ENCODE measurements around the gene B3GNT9.

B3GNT9 gene

DNA sequence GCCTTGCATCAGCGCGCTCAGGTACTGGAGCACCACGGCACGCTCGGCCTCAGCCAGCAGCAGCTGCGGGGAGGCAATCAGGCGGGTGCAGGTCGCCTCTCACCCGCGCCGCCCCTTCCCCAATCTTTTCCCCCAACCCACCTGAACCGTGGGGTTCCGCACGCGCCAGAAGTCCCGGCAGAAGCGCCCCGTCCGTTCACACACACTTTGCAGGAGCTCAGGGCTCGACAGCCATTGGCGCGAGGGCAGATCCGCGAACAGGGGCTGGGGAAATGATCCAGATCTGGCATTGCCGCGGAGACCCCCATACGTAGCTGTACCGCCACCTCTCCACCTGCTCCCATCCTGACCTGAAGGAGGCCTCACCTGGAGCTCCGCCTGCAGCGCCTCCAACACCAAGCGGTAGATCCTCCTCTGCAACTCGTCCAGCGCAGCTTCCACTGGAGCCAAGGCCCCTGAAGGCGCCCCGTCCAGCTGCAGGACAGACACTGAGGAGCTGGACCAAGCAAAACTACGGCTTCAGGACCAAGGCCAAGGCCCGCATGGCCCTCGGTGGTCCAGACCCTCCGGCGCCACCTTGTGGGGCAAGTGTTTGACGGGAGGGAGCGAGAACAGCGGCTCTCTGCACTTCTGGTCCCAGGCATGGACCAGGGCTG lies 34.3 kb upstream of the B3GNT9 start:
- DNase-seq: peak; percentile 93

DNA sequence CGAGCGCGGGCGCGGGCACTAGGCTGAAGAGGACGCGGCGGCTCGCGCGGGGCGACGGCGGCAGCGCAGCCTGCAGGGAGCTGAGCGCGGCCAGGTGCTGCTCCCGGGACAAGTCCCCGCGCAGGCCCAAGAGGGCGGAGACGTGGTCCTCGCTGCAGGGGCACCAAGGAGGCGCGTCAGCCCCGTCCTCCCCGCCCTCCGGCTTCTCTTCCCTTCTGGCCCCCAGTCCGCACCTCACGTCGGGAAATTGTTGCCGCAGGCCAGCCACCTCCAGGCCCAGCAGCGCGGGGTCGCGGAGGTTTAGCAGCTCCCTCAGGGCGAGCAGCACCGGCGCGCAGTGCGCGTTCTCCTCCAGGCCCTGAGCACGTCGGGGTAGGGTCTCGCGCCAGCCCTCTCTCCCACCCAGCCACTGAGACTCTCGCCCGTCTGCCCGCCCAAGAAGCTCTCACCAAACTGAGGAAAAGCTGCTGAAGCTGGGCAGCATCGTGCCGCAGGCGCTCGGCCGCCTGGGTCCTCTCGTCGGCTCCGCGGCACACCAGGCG lies 33.7 kb upstream of the B3GNT9 start:
- peak; percentile 68 for DNase-seq

DNA sequence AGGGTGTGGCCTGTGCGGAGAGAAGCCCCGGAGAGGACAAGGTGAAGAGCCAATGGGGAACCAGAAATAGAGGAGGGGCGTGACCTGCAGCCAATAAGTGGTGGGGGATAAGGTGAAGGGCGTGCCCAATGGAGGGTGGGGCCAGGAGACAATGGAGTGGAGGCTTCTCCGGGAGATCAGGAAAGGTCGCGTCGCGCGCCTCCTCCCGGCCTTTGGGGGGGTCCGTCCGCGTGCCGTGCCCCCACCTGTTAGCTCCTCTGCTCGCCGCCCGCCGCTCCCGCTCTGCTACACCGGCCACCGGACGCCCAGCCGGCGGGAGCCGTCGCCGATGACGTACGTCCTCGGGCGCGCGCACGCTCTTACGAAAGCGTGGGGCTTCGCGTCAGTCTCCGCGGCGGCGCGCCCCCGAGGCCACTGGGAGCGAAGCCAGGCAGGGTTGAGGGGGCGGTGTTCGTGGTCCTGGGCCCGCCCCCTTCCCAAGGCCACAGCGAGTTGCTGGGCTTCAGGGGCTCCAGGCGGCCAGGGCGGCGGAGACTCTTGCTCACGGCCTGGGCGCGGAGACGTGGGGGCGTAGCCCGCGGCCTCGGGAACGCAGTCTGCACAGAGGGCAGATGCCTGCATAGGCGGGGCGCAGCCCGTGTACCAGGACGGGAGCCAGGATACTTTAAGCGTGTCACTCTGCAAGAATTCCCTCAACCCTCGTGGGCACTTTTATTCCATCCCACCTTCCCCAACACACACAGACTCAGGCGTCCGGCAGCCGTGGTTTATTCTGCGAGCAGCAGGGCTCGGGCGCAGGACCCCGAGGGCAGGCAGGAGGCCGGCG lies 33.0 kb upstream of the B3GNT9 start, which contains the start of gene MATCAP1:
Gene MATCAP1, minus strand, starts transcription at position 337 of the 826 bp plus-strand sequence. CDS start 3,353 bp downstream, outside the sequence.
- peak; percentile 99 for DNase-seq

DNA sequence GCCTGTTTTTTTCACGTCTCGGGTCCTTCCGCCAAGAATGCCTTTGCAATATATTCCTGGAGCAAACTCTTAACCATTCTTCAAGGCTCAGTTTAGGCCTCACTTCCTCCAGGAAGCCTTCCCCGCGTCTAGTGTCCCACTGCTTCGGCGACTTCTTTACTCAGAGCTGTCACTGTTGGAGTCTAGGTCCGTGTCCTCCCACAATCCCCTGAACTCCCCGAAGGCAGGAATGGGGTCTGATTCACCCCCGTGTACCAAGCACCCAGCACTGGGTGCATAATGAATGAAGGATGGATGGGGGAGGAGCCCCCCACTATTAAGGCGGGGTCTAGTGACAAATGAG lies 32.5 kb upstream of the B3GNT9 start:
- no peak for DNase-seq

DNA sequence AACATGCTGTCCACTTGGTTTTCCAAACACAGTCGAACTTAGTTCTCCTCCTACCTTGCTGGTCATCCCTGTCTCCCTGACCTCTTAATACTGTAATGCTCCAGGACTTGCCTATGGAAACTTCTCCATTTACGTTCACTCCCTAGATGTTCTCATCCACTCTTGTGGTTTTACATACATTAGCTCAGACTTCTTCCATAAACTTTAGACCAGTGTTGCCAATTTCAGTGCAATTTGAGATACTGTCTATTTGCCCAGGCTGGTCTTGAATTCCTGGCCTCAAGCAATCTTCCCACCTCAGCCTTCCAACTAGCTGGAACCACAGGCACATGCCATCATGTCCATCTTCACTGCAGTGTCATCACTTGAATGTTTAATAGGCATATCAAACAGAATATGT lies 31.5 kb upstream of the B3GNT9 start:
- no peak for DNase-seq

DNA sequence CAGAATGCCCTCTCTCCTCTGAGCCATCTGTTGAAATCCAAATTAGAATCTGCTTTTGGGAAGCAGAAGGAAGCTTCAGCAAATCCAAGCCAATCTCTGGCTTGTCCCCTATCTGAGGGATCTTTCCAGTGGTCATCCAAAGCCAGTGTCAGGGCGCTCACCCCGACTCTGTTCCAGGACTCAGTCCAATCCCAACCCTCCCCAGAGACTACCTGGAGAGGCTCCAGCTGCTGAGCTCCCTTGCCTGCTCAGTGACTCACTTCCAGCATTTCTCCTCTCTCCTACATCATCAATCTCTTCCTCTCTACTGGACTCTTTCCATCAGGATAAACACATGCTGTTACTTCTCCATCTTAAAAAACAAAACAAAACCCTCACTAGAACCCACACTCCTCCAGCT lies 30.5 kb upstream of the B3GNT9 start:
- DNase-seq: no peak

DNA sequence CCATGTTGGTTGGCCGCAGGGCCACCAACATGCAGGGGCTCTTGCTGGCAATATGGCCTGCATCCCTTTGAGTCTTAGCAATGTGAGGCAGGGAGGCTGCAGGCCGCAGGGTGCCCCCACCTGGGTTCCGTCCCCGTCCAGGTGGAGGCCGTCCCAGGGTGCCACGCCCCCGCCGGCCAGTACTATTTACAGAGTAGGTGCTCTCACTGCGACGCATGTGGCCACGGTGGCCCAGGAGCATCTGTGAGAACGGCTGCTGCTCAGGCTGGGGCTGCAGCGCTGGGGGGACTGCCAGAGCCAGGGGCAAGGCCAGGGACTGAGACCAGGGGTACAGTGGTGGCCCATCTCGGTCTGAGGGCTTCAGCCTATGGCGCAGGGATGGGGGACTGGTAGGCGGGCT lies 29.4 kb upstream of the B3GNT9 start:
- no peak for DNase-seq

DNA sequence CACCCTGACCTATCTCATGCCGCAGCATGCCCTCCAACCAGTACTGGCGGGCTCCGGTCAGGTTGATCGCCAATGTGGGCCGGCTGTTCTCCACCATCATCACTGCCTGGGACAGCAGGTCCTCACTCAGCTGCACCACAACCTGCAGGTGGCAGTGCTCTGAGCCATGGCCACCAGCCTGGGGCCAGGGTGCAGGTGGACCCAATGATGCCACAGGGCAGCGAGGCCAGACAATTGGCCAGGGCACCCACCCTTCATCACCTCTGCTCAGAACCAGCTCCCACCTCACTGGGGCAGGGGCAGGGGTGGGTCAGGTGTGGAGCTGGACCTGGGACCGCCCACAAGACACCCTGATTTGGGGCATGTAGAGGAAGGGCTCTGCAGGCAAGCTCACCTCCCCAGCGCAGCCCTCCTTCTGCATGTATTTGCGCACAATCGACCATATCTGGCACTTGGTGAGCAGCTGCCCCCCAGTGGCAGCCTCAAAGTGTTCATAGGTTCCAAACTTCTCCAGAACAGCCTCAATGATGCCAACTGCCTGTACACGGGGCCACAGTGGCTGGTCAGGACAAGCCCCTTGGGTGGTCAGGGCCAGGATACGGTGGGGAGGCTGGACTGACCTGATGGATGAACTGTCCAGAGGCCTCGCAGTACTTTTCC lies 28.8 kb upstream of the B3GNT9 start:
- no peak for DNase-seq

DNA sequence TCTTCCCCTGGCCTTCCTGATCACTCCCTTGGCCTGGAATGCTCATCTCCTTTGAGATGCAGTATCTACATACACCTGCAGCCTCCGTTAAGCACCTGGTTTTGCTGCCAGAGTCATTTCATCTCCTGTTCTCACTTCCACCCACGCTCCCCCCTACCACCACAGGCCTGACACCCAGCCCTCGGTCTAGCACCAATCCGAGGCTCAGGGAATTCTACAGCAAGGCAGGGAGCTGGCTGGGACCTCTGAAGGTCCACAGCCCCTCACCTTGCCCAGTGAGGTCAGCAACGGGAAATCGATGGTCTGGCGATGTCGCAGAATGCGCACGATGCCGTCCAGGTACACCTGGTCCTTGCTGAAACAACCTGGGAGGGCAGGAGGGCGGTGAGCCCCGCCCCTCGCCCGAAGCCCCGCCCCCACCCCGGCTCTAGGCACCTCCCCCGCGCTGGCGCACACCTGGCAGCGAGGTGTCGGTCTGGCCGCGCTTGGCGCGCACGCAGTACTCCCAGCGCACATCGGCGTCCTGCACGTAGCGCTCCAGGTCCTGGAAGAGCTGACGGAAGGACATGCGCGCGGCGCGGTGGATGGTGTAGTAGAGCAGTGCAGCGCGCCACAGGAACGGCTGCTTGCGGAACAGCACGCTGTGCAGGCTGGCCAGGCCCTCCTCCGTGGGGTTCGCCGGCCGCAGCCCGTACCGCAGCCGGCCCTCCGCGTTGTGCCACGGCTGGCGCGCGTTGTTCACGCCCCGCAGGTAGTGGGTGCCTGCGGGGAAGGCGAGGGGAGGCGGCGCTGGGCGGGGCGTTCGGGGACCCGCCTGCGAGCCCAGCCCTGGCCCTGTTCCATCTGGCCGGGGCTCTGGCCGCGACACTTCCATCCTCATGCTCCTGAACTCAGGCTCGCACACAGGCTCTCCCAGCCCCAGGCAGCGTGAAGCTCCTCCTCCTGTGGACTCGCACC lies 27.2 kb upstream of the B3GNT9 start:
- DNase-seq: peak; percentile 99

DNA sequence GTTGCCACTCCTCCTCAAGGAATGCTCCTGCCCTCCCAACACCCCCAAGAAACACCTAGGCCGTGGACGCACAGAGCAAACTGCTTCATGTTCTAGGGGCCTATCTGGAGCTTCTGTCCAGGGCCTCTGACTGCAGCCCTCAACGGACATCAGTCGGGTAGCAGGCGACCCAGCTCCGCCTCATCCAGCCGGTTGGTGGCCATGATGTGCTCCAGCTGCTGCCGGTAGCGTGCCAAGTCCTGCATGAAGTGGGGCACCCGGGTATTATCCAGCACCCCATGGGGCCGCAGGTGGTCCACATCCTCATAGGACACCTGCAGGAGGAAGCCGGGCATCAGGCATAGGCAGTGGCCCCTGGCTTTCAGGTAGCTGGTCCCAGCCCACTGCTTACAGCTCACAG lies 25.9 kb upstream of the B3GNT9 start:
- no peak for DNase-seq

DNA sequence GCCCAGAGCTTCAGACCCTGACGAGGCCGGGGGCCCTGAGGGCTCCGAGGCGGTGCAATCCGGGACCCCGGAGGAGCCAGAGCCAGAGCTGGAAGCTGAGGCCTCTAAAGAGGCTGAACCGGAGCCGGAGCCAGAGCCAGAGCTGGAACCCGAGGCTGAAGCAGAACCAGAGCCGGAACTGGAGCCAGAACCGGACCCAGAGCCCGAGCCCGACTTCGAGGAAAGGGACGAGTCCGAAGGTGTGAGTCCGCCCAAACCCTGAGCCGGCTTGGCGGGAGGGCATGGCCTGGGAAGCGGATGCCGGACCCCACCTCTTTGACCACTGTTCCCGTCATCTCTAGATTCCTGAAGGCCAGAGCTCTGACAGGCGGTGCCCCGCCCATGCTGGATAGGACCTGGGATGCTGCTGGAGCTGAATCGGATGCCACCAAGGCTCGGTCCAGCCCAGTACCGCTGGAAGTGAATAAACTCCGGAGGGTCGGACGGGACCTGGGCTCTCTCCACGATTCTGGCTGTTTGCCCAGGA lies 24.0 kb upstream of the B3GNT9 start:
- DNase-seq: no peak

DNA sequence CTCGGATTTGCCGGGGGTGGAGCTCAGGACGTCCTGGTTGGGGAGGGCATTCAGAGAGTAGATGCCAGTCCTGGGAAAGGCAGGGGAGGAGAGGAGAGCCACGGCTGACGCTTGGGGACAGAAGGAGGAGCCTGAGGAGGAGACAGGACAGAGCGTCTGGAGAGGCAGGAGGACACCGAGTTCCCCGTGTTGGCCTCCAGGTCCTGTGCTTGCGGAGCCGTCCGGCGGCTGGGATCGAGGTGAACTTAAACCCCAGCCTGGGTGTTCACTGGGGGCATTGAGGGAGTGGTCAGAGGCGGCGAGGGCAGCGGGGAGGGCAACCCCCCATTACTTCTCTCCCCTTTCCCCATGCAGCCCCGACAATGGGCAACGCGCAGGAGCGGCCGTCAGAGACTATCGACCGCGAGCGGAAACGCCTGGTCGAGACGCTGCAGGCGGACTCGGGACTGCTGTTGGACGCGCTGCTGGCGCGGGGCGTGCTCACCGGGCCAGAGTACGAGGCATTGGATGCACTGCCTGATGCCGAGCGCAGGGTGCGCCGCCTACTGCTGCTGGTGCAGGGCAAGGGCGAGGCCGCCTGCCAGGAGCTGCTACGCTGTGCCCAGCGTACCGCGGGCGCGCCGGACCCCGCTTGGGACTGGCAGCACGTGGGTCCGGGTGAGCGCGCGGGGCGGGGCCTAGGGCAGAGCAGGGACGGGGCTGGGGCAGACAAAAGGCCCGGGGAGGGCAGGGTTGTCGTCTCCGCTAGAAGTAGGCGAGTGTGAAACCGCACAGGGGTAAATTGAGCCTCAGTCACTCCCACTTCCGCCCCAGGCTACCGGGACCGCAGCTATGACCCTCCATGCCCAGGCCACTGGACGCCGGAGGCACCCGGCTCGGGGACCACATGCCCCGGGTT lies 23.3 kb upstream of the B3GNT9 start:
- DNase-seq: peak; percentile 97

DNA sequence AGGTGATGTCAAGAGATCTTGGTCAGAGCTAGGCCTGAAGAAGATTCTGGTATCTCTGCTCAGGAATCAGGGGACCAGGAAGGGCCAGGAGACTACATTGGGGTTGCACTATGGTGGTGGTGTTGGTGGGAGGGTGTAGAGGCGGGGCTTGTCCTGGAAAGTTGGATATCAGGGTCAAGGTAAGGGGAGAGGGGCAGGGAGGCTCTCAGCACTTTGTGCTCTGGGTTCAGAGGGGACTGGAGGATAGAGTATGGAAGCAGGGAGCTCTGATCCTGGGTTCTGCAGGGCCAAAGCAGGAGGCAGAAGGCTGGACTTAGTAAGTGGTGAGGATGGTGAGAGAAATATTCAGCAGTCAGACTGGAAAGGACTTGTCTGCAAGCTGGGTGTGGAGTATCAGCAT lies 22.5 kb upstream of the B3GNT9 start:
- DNase-seq: no peak

DNA sequence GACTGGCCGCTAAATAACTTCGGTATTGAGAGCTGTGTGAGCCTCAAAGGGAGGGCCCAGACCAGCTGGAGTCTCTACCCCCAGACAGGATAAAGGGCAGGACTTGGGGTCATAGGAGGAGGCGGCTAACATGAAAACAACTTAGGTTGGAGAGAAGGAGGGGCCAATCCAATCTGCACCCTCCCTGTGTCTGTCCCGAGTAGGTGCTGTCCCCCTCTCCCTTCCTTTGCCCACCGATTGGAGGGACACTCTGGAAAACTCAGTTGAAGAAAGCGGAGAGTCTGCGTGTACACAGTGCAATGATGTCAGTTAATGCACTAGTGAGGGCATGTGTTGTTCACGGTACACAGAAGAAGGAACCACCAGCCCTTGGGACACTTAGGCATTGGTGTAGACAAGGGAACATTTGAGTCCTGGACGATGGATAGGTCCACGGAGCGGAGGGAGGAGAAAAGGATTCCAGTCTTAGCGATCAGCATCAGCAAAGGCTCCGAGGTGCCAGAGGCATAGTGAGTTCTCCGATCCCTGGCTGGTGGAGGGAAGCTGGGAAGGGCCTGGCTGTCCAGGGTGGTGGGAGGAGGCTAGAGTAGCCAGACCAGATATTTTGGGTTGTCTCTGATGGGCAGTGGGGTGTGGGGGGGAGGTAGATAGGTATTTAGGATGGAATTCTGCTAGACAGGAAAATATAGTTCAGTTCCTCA lies 20.3 kb upstream of the B3GNT9 start:
- DNase-seq: no peak

DNA sequence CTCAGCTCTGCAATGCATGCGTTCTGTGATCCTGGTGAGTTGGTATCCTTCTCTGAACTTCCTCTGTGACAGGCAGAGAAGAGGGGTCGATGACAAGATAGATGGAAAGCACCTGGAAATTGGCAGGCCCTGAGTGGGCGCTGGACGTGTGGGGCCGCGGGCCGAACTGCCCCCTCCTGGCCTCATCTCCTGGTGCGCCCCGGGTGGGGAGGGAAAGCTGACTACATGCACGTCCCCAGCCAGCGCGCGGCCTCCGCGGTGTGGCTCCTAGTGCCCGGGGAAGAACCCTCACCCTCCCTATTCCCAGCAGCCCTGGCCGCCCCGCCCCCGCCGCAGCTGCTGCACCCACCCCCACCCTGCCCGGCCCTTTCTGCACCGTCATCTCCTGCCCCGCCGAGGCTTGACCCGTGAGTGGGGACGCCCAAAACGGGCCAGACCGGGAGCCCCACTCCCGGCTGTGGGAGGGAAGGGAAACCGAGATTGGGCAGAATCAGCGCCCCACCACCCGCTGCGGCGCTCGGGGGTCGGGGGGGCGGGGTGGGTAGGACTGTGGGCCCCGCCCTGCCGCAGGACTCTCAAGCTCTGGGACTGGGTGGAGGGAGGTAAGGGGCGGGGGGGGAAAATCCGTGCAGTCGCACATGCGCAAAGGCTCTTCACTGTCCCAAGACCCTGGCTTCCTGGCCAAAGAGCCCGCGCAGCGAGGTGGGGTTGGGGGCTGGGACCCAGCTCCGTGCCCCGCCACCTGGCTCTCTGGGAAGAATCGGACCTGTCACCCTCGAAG lies 19.6 kb upstream of the B3GNT9 start, which contains the start of gene NOL3:
Gene NOL3, plus strand, starts transcription at position 371 of the 781 bp plus-strand sequence.
- DNase-seq: peak; percentile 92

DNA sequence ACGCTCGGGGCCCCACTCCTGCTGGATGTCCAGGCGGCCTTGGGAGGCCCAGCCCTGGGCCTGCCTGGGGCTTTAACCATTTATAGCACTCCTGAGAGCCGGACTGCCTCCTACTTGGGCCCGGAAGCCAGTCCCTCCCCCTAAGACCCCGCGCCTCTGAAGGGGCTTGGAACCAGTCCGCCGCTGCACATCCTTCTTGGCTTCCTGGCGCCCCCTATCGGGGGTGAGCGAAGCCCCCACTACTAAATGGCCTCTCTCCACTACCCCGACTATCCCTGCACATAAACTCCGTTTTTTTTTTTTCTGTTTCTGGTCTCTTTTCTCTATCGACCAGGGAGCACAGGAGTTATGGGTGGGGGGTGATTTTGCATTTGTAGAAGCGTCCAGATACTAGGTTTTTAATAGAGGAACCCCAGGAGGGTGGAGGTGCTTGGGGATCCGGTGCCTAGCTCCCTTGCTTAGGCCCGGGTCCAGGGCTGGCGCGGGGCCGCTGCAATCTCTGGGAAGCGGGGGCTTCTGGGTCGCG lies 18.9 kb upstream of the B3GNT9 start:
- DNase-seq: no peak

DNA sequence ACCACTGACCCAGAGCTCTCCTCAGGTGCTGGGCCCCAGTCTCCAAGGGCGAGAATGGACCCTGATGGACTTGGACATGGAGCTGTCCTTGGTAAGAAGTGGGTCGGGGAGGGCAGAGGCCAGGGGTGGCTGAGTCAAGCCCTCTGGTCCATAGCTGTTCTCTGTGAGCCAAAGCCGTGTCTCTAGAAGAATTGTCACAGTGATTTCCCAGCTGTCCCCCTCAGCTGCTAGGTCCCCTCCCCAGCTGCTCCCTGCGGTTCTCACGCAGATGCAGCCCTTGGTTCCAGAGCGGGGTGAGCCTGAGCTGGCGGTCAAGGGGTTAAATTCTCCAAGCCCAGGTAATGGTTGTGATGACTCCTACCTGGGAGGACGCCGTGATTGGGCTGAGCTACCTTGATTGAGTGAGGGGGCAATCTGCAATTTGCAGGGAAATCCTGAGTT lies 18.2 kb upstream of the B3GNT9 start:
- DNase-seq: no peak

DNA sequence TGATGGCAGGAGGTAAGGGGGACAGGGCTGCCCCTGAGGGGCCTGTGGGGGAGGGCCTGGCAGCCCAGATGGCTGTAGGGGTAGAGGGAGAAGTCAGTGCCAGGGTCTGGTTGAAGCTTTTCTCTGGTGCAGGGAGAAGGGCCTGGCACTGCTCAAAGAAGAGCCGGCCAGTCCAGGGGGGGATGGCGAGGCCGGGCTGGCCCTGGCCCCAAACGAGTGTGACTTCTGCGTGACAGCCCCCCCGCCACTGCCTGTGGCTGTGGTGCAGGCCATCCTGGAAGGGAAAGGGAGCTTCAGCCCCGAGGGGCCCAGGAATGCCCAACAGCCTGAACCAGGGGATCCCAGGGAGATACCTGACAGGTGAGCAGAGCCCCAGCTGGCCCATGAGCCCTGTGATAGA lies 16.8 kb upstream of the B3GNT9 start:
- DNase-seq: no peak

DNA sequence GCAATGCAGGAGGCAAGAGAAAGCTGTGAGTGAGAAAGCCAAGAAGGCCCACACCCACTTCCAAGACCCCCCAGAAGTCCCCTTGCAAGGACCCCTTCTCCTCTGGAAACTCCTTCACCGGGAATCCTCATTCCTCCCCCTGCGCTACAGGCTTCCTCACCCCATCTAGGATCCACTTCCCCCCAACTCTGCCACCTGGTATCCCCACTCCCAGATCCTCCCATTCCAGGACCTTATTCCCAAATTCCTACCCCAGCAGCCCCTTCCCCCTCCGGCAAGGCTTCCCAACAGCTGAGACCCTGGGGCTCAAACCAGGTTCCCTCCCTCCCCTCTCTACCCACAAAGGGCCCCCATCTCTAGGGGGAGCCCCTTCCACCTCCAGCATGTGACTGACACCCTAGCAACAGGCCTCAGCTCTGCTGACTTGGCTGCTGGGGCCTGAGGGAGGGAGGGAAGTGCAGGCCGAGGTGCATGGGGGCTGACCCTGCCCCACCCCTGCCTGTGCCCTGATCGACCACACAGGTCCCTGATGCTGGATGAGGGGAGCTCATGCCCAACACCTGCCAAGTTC lies 15.9 kb upstream of the B3GNT9 start:
- DNase-seq: no peak
